ENCODE measurements around the gene NUDT14. TPM values are rescaled to one million over a fixed set of nuclear protein-coding genes. Genes with fewer than 3 reads are reported as not detected.

The NUDT14 gene
- total RNA-seq, 4 donors from 2014 or later: 17.0 to 53.9 (median 32.6) TPM

DNA sequence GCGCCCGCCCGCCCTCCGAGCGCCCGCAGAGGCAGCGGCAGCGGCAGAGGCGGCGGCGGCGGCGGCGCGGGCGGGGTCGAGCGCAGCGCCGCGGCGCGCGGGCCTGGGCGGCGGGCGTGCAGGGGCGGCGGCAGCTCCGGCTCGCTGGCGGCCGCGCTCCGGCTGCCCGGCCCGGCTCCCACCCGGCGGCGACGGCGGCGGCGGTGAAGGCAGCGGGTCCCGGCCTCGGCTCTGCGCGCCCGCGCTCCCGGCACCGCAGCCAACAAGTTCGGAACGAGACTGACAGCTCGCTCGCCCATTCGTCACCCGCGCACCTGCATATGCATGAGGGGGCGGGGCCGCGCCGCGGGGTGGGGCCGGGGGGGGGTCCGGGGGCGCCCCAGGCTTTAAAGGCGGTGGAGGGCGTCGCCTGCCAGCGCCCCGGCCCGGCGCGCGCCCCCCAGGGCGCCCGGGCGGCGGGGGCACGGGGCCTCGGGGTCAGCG is 12.6 kb downstream of the NUDT14 start, which contains the start of gene JAG2:
Gene JAG2, minus strand, starts transcription at position 281 of the 483 bp plus-strand sequence. CDS start 356 bp downstream, outside the sequence.
- in situ Hi-C loops (cut with MboI; ENCODE audit: low pct_ligation_motif_present in 1 of 4, low pct_unique_long_range_greater_than_20kb in 1 of 4, low sequenced_read_pairs in 3 of 4): no loop called here
- H3K4me1 ChIP-seq: peaks cover 0 to 30% (median 19%) of the 10 kb centered on the region in 4 donors
- intact Hi-C loops (cut with DNase I; ENCODE audit: low total_unique reads): no loop called here
- TF ChIP-seq POLR2AphosphoS5 (IDR thresholded peaks at IDR 0.05) (no peak), POLR2A (IDR thresholded peaks at IDR 0.05) (no peak), EP300 (IDR thresholded peaks at IDR 0.05; ENCODE audit: low read depth) (no peak)
- TF ChIP-seq, protein P1, sequence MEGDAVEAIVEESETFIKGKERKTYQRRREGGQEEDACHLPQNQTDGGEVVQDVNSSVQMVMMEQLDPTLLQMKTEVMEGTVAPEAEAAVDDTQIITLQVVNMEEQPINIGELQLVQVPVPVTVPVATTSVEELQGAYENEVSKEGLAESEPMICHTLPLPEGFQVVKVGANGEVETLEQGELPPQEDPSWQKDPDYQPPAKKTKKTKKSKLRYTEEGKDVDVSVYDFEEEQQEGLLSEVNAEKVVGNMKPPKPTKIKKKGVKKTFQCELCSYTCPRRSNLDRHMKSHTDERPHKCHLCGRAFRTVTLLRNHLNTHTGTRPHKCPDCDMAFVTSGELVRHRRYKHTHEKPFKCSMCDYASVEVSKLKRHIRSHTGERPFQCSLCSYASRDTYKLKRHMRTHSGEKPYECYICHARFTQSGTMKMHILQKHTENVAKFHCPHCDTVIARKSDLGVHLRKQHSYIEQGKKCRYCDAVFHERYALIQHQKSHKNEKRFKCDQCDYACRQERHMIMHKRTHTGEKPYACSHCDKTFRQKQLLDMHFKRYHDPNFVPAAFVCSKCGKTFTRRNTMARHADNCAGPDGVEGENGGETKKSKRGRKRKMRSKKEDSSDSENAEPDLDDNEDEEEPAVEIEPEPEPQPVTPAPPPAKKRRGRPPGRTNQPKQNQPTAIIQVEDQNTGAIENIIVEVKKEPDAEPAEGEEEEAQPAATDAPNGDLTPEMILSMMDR (IDR thresholded peaks at IDR 0.05): no peak
- peak within 1 kb of the TSS in 1 of 4 donors; percentile 36 for H3K27ac ChIP-seq
- peak; percentile 57 for DNase-seq
- H3K36me3 ChIP-seq: no peaks in the 10 kb centered on the region
- WGBS, 2 donors (ENCODE audit: low coverage in 1 of 2): 1% methylated on average over 21 of the region's 84 CpGs; no CpG with 5 or more reads in 1 of the 2 donors
- peaks cover 35% of the 10 kb centered on the region for H3K27me3 ChIP-seq
- H3K4me3 ChIP-seq: peak within 1 kb of the TSS in 3 of 4 donors; percentile 6 to 47 (median 45)
- no peaks in the 10 kb centered on the region for H3K9me3 ChIP-seq

DNA sequence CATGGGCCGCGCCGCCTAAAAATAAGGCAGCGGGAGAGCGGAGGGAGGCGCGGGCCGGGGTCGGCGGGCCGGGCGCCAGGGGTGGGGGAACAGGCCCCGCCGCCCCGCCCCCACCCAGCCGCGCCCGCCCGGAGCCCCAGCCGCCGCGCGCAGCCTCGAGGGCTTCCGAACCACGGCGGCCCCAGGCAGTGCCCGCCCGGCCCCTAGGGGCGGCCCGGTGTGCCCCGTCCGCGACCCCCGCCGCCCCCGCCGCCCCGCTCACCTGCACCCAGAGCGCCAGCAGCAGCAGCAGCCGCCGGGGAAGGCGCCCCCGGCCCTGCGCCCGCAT is 13.1 kb downstream of the NUDT14 start:
- H3K4me1 ChIP-seq: peaks cover 0 to 30% (median 19%) of the 10 kb centered on the region in 4 donors
- DNase-seq: no peak
- in situ Hi-C loops (cut with MboI; ENCODE audit: low pct_ligation_motif_present in 1 of 4, low pct_unique_long_range_greater_than_20kb in 1 of 4, low sequenced_read_pairs in 3 of 4): no loop called here
- no peaks in the 10 kb centered on the region for H3K36me3 ChIP-seq
- intact Hi-C loops (cut with DNase I; ENCODE audit: low total_unique reads): no loop called here
- WGBS, 2 donors (ENCODE audit: low coverage in 1 of 2): 0% methylated on average over 15 of the region's 46 CpGs; no CpG with 5 or more reads in 1 of the 2 donors
- TF ChIP-seq POLR2A (IDR thresholded peaks at IDR 0.05) (no peak), EP300 (IDR thresholded peaks at IDR 0.05; ENCODE audit: low read depth) (no peak), POLR2AphosphoS5 (IDR thresholded peaks at IDR 0.05) (no peak)
- TF ChIP-seq, protein P1 (IDR thresholded peaks at IDR 0.05): no peak
- peak overlapping the region in 1 of 4 donors; percentile 36 for H3K27ac ChIP-seq
- no peaks in the 10 kb centered on the region for H3K9me3 ChIP-seq
- peak overlapping the region in 3 of 4 donors; percentile 6 to 47 (median 45) for H3K4me3 ChIP-seq
- H3K27me3 ChIP-seq: peaks cover 35% of the 10 kb centered on the region

- peak overlapping the region in 3 of 4 donors; percentile 6 to 47 (median 45) for H3K4me3 ChIP-seq
- TF ChIP-seq EP300 (IDR thresholded peaks at IDR 0.05; ENCODE audit: low read depth): no peak
- TF ChIP-seq, protein P1 (IDR thresholded peaks at IDR 0.05): peak in 2 of 5 experiments; percentile 7 to 13
- TF ChIP-seq POLR2A (IDR thresholded peaks at IDR 0.05): no peak
- TF ChIP-seq POLR2AphosphoS5 (IDR thresholded peaks at IDR 0.05): no peak
- WGBS, 2 donors (ENCODE audit: low coverage in 1 of 2): 4% methylated on average over 32 of the region's 116 CpGs; no CpG with 5 or more reads in 1 of the 2 donors
- peak overlapping the region in 1 of 4 donors; percentile 36 for H3K27ac ChIP-seq
- intact Hi-C loops (cut with DNase I; ENCODE audit: low total_unique reads) (no loop called here), in situ Hi-C loops (cut with MboI; ENCODE audit: low pct_ligation_motif_present in 1 of 4, low pct_unique_long_range_greater_than_20kb in 1 of 4, low sequenced_read_pairs in 3 of 4) (no loop called here)
- no peaks in the 10 kb centered on the region for H3K9me3 ChIP-seq
- DNase-seq: peak; percentile 26
- peaks cover 0 to 30% (median 19%) of the 10 kb centered on the region in 4 donors for H3K4me1 ChIP-seq
- peaks cover 35% of the 10 kb centered on the region for H3K27me3 ChIP-seq
- no peaks in the 10 kb centered on the region for H3K36me3 ChIP-seq
Observed at GRCh38 chr14:105167303-105168092, 13.6 kb downstream of the NUDT14 start.

DNA sequence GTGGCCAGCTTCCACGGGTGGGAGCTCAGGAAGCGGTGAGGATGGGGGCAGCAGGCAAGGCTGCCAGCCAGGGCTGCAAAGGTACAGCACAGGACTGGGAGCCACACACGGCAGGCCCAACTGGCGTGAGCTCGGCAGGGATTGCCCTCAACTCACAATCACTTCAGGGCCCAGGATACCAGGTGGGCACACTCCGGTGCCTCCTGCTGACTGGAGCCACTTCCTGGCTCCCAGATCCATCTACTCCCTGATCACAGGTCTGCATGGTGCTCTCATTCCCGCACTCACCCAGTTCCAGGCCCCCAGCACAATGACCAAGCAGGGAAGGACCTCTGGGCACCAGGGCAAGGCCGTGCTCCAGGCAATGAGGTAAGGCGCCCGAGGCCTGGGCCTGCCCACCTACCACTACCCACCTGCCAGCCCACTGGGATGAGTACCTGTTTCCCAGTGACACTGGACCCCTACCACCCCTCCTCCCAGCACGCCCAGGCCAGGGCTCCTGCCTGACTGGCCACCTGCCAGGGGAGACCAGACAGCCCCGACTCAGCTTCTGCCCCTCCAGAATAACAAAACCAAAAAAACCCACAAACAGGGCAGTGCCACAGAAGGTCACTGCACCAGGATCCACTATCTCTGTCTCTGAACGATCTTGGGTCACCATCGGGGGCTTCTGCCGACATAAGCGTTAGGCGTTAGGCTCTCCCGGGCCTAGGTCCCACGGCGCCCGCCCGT is 14.4 kb downstream of the NUDT14 start:
- Histone ChIP-seq H3K9me3 (no peaks in the 10 kb centered on the region), H3K27me3 (peaks cover 35% of the 10 kb centered on the region), H3K4me1 (peaks cover 0 to 30% (median 19%) of the 10 kb centered on the region in 4 donors), H3K27ac (no peak overlapping the region), H3K36me3 (no peaks in the 10 kb centered on the region), H3K4me3 (no peak overlapping the region)
- no peak for TF ChIP-seq POLR2A (IDR thresholded peaks at IDR 0.05)
- TF ChIP-seq, protein P1 (IDR thresholded peaks at IDR 0.05): no peak
- TF ChIP-seq POLR2AphosphoS5 (IDR thresholded peaks at IDR 0.05): no peak
- TF ChIP-seq EP300 (IDR thresholded peaks at IDR 0.05; ENCODE audit: low read depth): no peak
- WGBS, 2 donors (ENCODE audit: low coverage in 1 of 2): 60% methylated on average over 22 of the region's 22 CpGs; no CpG with 5 or more reads in 1 of the 2 donors
- intact Hi-C loops (cut with DNase I; ENCODE audit: low total_unique reads): no loop called here
- in situ Hi-C loops (cut with MboI; ENCODE audit: low pct_ligation_motif_present in 1 of 4, low pct_unique_long_range_greater_than_20kb in 1 of 4, low sequenced_read_pairs in 3 of 4): no loop called here
- no peak for DNase-seq

Measured in transverse colon (tissue), 4 donors.